Fibroblast of the aortic adventitia (primary cell): ENCODE measurements around the gene DCP1A. TPM values are rescaled to one million over a fixed set of nuclear protein-coding genes. Genes with fewer than 3 reads are reported as not detected.
"Not testable (repeated sequence)": the region's sequence is repeated elsewhere in the genome, so short reads cannot be mapped to it uniquely, and the experiment has no call there.

Experiments used
- DNase-seq: peaks from one replicate; pipeline ENCODE4 v3.0.0-alpha.2; 2010; ENCODE audit warnings: low read depth
- H3K4me3 ChIP-seq: 2 replicates; pipeline ENCODE4 v1.5.1; 2011; ENCODE audit warnings: low read depth, mild to moderate bottlenecking, control low read depth, low read length, moderate library complexity
- CTCF ChIP-seq: IDR thresholded peaks from 2 replicates; pipeline ENCODE4 v1.5.1; 2011; ENCODE audit warnings: mild to moderate bottlenecking, low read length, control low read depth, inconsistent platforms; ENCODE audit not compliant: insufficient read depth
- total RNA-seq: library from RNA; depleted of rRNA; stranded (reverse); fragments of >200 nt; gene quantifications from 2 replicates; pipeline ENCODE4 v1.2.3, GENCODE V29; 2012; ENCODE audit warnings: low replicate concordance

DCP1A gene
- total RNA-seq, 1 donor = 16.4 TPM

- H3K4me3 ChIP-seq = no peak overlapping the region
- no peak for TF ChIP-seq CTCF
- no peak for DNase-seq
Measured at GRCh38 chr3:53273146-53273670, 74.1 kb downstream of the DCP1A start.

- no peak overlapping the region for H3K4me3 ChIP-seq
- DNase-seq = peak; percentile 100
- no peak for TF ChIP-seq CTCF
Measured at GRCh38 chr3:53269888-53270880, 77.2 kb downstream of the DCP1A start.

- not testable (repeated sequence) for DNase-seq, H3K4me3 ChIP-seq
Measured at GRCh38 chr3:53269193-53269592, 78.2 kb downstream of the DCP1A start.

GRCh38 chr3:53267766-53268165, 79.6 kb downstream of the DCP1A start:
- no peak for TF ChIP-seq CTCF
- no peak for DNase-seq
- H3K4me3 ChIP-seq = no peak overlapping the region

- H3K4me3 ChIP-seq = no peak overlapping the region
- TF ChIP-seq CTCF = no peak
Measured at GRCh38 chr3:53264718-53265117, 82.6 kb downstream of the DCP1A start.

GRCh38 chr3:53263907-53264306, 83.4 kb downstream of the DCP1A start:
- no peak overlapping the region for H3K4me3 ChIP-seq
- no peak for TF ChIP-seq CTCF
- DNase-seq = no peak

More at GRCh38 chr3:53264718-53265117, 82.6 kb downstream of the DCP1A start:
- no peak for DNase-seq

- no peak for TF ChIP-seq CTCF
- no peak for DNase-seq
- H3K4me3 ChIP-seq = no peak overlapping the region
Measured at GRCh38 chr3:53261712-53262111, 85.6 kb downstream of the DCP1A start.
